Uterus (tissue), 4 donors: ENCODE data around the gene DCAF5. TPM values are rescaled to one million over a fixed set of nuclear protein-coding genes. Genes with fewer than 3 reads are reported as not detected.
"Not testable (repeated sequence)": the region's sequence is repeated elsewhere in the genome, so short reads cannot be mapped to it uniquely, and the experiment has no call there.

Source experiments
- DNase-seq, 2 donors: peaks; one replicate each; pipeline ENCODE4 v3.0.0-alpha.2; 2019 to 2020
- H3K27ac ChIP-seq, 2 donors: fragments of 200-600 bp; sonication (generic); 1 replicate in 1 of 2; 2 replicates in 1 of 2; pipeline ENCODE4 v1.5.1; 2016 to 2018
- H3K27me3 ChIP-seq, 2 donors: fragments of 200-600 bp; sonication (generic); one replicate each; pipeline ENCODE4 v1.5.1; 2018 to 2019; ENCODE audit warnings: control low read depth in 1 of 2
- H3K36me3 ChIP-seq, 2 donors: fragments of 200-600 bp; sonication (generic); one replicate each; pipeline ENCODE4 v1.5.1; 2019; ENCODE audit warnings: control low read depth in 1 of 2
- H3K4me1 ChIP-seq, 2 donors: fragments of 200-600 bp; sonication (generic); one replicate each; pipeline ENCODE4 v1.5.1; 2018 to 2019; ENCODE audit warnings: control low read depth in 1 of 2
- H3K4me3 ChIP-seq, 2 donors: fragments of 200-600 bp; sonication (generic); 1 replicate in 1 of 2; 2 replicates in 1 of 2; pipeline ENCODE4 v1.5.1; 2018 to 2019; ENCODE audit warnings: mild to moderate bottlenecking in 1 of 2
- H3K9me3 ChIP-seq, 2 donors: fragments of 200-600 bp; sonication (generic); one replicate each; pipeline ENCODE4 v1.5.1; 2019; ENCODE audit warnings: control low read depth in 1 of 2
- CTCF ChIP-seq, 4 experiments: fragments of 200-600 bp in 2 of 4; fragments of 450-650 bp in 2 of 4; sonication (generic) in 2 of 4; IDR thresholded peaks; one replicate each; pipeline ENCODE4 v1.5.1; 2016 to 2019; ENCODE audit warnings: antibody characterized with exemption in 4 of 4, mild to moderate bottlenecking in 2 of 4, moderate library complexity in 1 of 4
- POLR2A ChIP-seq, 2 donors: fragments of 450-650 bp; IDR thresholded peaks; one replicate each; pipeline ENCODE4 v1.6.1; 2016; ENCODE audit warnings: antibody characterized with exemption in 2 of 2, mild to moderate bottlenecking in 1 of 2, moderate library complexity in 1 of 2
- intact Hi-C: fragments of 100-400 bp; cut with DNase I; formaldehyde crosslinking; loops from one replicate; pipeline ENCODE4 v1.15.1; 2023; ENCODE audit warnings: low total_unique reads
- total RNA-seq, 4 donors: library from RNA; depleted of rRNA in 3 of 4; stranded (reverse); fragments of >200 nt in 3 of 4; gene quantifications; one replicate each; pipeline versions ENCODE4 v1.1.0 to v1.2.4, GENCODE V29; 2014 to 2023
- donor health status: DM: yes; HTN: yes; CAD: no.

The DCAF5 gene
- total RNA-seq, 4 donors from 2014 or later = 32.2 to 68.5 (median 60.0) TPM

GRCh38 chr14:69027242-69027913 lies 125.5 kb downstream of the DCAF5 start:
- intact Hi-C loops = no loop called here
- DNase-seq = no peak
- H3K4me1 ChIP-seq = no peaks in the 10 kb centered on the region
- no peaks in the 10 kb centered on the region for H3K27me3 ChIP-seq
- H3K4me3 ChIP-seq = no peak overlapping the region
- no peaks in the 10 kb centered on the region for H3K9me3 ChIP-seq
- no peak overlapping the region for H3K27ac ChIP-seq
- H3K36me3 ChIP-seq = no peaks in the 10 kb centered on the region
- no peak for TF ChIP-seq CTCF (IDR thresholded peaks at IDR 0.05)

DNA sequence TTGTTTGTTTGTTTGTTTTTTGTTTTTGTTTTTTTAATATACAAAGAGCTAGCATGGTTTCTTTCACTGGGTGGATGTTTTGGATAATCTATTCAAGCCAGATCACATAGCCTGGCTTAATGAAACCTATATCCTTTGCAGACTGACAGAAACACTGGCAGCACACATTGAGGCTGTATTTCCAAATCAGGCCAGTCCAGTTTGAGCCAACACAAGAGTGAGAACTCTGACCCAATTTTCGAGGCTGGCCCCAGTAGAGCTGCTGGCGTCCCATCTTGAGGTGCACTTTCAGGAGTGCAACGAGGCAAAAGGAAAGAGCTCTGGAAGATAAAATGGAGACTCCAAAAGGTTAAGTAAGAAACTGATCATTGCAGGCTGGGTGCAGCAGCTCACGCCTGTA lies 129.9 kb downstream of the DCAF5 start:
- TF ChIP-seq CTCF (IDR thresholded peaks at IDR 0.05) (no peak), POLR2A (IDR thresholded peaks at IDR 0.05) (no peak)
- H3K4me3 ChIP-seq = no peak overlapping the region
- H3K9me3 ChIP-seq = no peaks in the 10 kb centered on the region
- no peak for DNase-seq
- H3K27me3 ChIP-seq = no peaks in the 10 kb centered on the region
- no peaks in the 10 kb centered on the region for H3K36me3 ChIP-seq
- no peaks in the 10 kb centered on the region for H3K4me1 ChIP-seq
- intact Hi-C loops = no loop called here
- H3K27ac ChIP-seq = no peak overlapping the region

GRCh38 chr14:69022093-69022492 lies 130.8 kb downstream of the DCAF5 start:
- H3K36me3 ChIP-seq, H3K4me1 ChIP-seq, H3K4me3 ChIP-seq, H3K9me3 ChIP-seq, DNase-seq, H3K27me3 ChIP-seq, intact Hi-C loops, H3K27ac ChIP-seq: not testable (repeated sequence)

DNA sequence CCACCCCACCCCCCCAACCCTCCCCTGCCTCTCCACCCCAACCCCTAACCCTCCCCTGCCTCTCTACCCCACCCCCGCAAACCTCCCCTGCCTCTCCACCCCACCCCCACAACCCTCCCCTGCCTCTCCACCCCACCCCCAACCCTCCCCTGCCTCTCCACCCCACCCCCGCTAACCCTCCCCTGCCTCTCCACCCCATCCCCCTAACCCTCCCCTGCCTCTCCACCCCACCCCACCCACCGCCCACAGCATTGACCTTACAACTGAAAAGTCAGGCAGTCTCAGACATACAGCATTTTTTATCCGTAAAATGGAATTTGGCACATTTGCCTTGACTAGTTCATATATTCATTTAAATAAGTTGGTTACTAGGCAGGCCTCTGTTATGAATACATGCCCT lies 135.2 kb downstream of the DCAF5 start:
- H3K4me3 ChIP-seq = no peak overlapping the region
- H3K27ac ChIP-seq = no peak overlapping the region
- H3K36me3 ChIP-seq = no peaks in the 10 kb centered on the region
- TF ChIP-seq POLR2A (IDR thresholded peaks at IDR 0.05) (no peak), CTCF (IDR thresholded peaks at IDR 0.05) (no peak)
- no peak for DNase-seq
- H3K4me1 ChIP-seq = no peaks in the 10 kb centered on the region
- H3K27me3 ChIP-seq = no peaks in the 10 kb centered on the region
- no peaks in the 10 kb centered on the region for H3K9me3 ChIP-seq
- intact Hi-C loops = no loop called here

- Histone ChIP-seq H3K9me3 (no peaks in the 10 kb centered on the region), H3K4me1 (no peaks in the 10 kb centered on the region), H3K36me3 (no peaks in the 10 kb centered on the region), H3K27ac (no peak overlapping the region), H3K4me3 (no peak overlapping the region), H3K27me3 (no peaks in the 10 kb centered on the region)
- TF ChIP-seq POLR2A (IDR thresholded peaks at IDR 0.05) (no peak), CTCF (IDR thresholded peaks at IDR 0.05) (no peak)
- DNase-seq = no peak
- intact Hi-C loops = no loop called here
These were observed 138.1 kb downstream of the DCAF5 start for GRCh38 chr14:69014829-69015259.
